AG04450 (cell line): ENCODE results near the gene ENPP6. TPM values are rescaled to one million over a fixed set of nuclear protein-coding genes. Genes with fewer than 3 reads are reported as not detected.

Experiments used
- CTCF ChIA-PET: fragments of 300-600, 350-600 bp; formaldehyde crosslinking; extraction: SDS; loops from one replicate; lab custom pipeline; 2022; ENCODE audit warnings: antibody characterized with exemption, inconsistent platforms; lab: Charles Lee
- POLR2A ChIA-PET: fragments of 350-600 bp; formaldehyde crosslinking; extraction: SDS; loops from one replicate; lab custom pipeline; 2021; ENCODE audit warnings: antibody characterized with exemption, inconsistent platforms; lab: Yijun Ruan, JAX
- DNase-seq: peaks from one replicate; pipeline ENCODE4 v3.0.0-alpha.2; 2011; ENCODE audit warnings: low read depth, low spot score
- H3K27ac ChIP-seq: one replicate; pipeline ENCODE4 v1.5.1; 2012; ENCODE audit warnings: low read depth, low read length, control low read depth
- H3K27me3 ChIP-seq: one replicate; pipeline ENCODE4 v1.6.0; 2012; ENCODE audit warnings: low read length; ENCODE audit not compliant: control insufficient read depth, insufficient read depth
- H3K4me3 ChIP-seq: 2 replicates; pipeline ENCODE4 v1.5.1; 2011; ENCODE audit warnings: mild to moderate bottlenecking, low read depth, low read length, control low read depth
- H3K9me3 ChIP-seq: 2 replicates; pipeline ENCODE4 v1.5.1; 2012; ENCODE audit warnings: low read length; ENCODE audit not compliant: control insufficient read depth, insufficient read depth
- polyA plus RNA-seq: library from polyadenylated mRNA; depleted of rRNA; stranded (reverse); fragments of >200 nt; gene quantifications from 2 replicates; pipeline ENCODE4 v1.2.3, GENCODE V29; 2011
- TF ChIP-seq, protein P1 (sequence below): IDR thresholded peaks from 2 replicates; pipeline ENCODE4 v1.5.1; 2011; ENCODE audit warnings: low read depth, low read length, control low read depth, inconsistent platforms

The ENPP6 gene
- polyA plus RNA-seq, 1 experiment, result 0.05 TPM

DNA sequence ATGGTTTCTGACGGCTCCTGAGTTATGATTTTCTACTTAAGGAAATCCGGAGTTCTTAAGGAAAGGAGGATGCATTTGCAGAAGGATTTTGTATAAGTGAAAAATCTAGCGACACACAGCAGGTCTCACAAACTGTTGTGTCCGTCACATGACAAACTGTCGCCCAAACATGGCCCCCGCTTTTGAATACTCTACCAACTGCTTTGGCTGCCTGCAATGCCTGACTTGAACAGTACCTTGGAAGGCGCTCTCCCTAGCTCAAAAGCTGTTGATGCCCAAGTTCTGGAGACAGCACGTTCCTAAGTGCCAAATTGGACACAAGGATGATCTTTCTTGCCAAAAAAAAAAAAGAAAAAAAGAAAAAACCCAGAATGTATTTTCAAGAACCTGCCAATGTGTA lies 103.2 kb downstream of the ENPP6 start:
- CTCF ChIA-PET, result interaction anchor here (0.6 kb wide), 1 partner anchor 303 kb away, joined by 3 read pairs; no protein-coding TSS in a partner anchor
- Histone ChIP-seq H3K27ac (no peak overlapping the region), H3K27me3 (no peaks in the 10 kb centered on the region), H3K4me3 (no peak overlapping the region), H3K9me3 (no peaks in the 10 kb centered on the region)
- no peak for DNase-seq
- TF ChIP-seq, protein P1, sequence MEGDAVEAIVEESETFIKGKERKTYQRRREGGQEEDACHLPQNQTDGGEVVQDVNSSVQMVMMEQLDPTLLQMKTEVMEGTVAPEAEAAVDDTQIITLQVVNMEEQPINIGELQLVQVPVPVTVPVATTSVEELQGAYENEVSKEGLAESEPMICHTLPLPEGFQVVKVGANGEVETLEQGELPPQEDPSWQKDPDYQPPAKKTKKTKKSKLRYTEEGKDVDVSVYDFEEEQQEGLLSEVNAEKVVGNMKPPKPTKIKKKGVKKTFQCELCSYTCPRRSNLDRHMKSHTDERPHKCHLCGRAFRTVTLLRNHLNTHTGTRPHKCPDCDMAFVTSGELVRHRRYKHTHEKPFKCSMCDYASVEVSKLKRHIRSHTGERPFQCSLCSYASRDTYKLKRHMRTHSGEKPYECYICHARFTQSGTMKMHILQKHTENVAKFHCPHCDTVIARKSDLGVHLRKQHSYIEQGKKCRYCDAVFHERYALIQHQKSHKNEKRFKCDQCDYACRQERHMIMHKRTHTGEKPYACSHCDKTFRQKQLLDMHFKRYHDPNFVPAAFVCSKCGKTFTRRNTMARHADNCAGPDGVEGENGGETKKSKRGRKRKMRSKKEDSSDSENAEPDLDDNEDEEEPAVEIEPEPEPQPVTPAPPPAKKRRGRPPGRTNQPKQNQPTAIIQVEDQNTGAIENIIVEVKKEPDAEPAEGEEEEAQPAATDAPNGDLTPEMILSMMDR, result no peak
- POLR2A ChIA-PET, result no interaction called here

- POLR2A ChIA-PET, result no interaction called here
These were observed 105.6 kb downstream of the ENPP6 start for GRCh38 chr4:184112006-184112550.

DNA sequence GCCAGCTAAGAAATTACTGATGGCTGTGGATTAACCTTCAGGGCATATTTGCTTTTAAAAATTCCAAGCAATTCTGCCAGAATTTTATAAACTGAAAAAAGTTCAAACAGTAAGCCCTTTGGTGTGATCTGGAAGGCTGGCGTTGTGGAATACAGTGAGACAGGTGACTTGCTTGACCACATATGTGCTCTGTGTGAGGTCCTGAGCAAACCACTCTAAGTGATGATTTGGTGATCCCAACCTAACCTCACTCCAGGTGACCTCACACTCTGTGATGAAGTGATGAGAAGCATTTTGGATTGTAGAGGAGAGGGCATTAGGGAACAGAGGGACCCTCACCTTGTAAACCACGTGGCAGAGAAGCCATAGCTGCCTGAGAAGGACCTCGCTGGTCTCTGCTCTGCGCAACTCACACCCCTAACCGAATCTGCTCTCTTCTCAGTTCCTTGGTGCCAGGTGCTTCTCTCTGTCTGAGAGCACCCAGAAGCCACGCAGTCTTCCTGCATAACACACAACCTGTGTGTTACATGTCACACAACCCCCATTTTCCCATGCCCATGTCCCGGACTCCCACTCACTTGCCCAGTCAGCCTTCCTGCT lies 106.3 kb downstream of the ENPP6 start:
- H3K9me3 ChIP-seq, result no peaks in the 10 kb centered on the region
- TF ChIP-seq, protein P1, result no peak
- H3K27me3 ChIP-seq, result no peaks in the 10 kb centered on the region
- H3K4me3 ChIP-seq, result no peak overlapping the region
- POLR2A ChIA-PET, result no interaction called here
- CTCF ChIA-PET, result no interaction called here
- H3K27ac ChIP-seq, result no peak overlapping the region
- no peak for DNase-seq

More at GRCh38 chr4:184112006-184112550, 105.6 kb downstream of the ENPP6 start:
- no peak for DNase-seq
- Histone ChIP-seq H3K9me3 (no peaks in the 10 kb centered on the region), H3K27me3 (no peaks in the 10 kb centered on the region), H3K4me3 (no peak overlapping the region), H3K27ac (no peak overlapping the region)
- CTCF ChIA-PET, result no interaction called here
- TF ChIP-seq, protein P1, result no peak

DNA sequence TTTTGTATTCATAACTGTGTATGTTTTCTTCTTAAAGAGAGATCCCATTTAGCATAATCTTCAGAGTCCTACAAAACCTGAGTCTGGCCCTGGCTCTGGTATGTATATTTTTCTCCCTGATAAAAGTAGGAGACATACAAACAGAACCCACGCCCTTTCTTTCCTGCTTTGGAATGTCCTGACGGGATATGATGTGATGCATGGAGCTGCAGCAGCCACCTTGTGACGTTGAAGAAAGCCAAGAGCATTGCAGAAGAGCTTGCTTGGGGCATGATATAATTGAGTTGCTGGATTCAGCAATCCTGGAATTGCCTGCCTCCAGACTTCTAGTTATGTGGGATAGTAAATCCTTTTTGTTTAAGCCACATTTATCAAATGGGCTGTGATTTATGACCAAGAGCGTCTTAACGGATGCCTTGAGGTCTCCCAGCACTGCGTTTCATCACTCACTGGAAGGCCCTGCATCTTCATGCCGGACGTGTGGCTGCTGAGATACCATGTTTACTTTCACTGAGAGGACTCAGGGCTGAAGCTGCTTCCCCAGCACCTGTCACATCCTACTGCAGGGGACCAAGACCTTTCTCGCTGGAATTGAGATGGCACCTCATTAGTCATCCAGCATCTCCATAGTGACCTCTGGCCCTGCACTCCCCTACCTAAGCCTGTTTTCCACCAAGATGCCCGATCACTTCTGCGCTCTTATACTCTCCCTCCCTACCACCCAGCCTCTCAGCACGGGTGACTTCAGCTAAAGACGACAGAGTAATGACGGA lies 107.0 kb downstream of the ENPP6 start:
- ChIA-PET CTCF (no interaction called here), POLR2A (no interaction called here)
- H3K27me3 ChIP-seq, result no peaks in the 10 kb centered on the region
- no peaks in the 10 kb centered on the region for H3K9me3 ChIP-seq
- H3K27ac ChIP-seq, result no peak overlapping the region
- TF ChIP-seq, protein P1, result no peak
- DNase-seq, result no peak
- H3K4me3 ChIP-seq, result no peak overlapping the region

- DNase-seq, result no peak
- H3K4me3 ChIP-seq, result no peak overlapping the region
- ChIA-PET POLR2A (no interaction called here), CTCF (no interaction called here)
- no peaks in the 10 kb centered on the region for H3K9me3 ChIP-seq
- no peak overlapping the region for H3K27ac ChIP-seq
- H3K27me3 ChIP-seq, result no peaks in the 10 kb centered on the region
- TF ChIP-seq, protein P1, result no peak
These were observed 109.6 kb downstream of the ENPP6 start for GRCh38 chr4:184108006-184108501.
